ENCODE data around the gene KIF5B. TPM values are rescaled to one million over a fixed set of nuclear protein-coding genes. Genes with fewer than 3 reads are reported as not detected.

Gene KIF5B
- total and polyA plus RNA-seq, 10 of the 15 experiments (the other 5 are each of a cell fraction or from before 2014, with no cell fraction given) = 14.7 to 47.4 (median 33.1) TPM

GRCh38 chr10:32056136-32057035 lies at the start of gene KIF5B (continued):
- TF ChIP-seq LARP7 (IDR thresholded peaks at IDR 0.05) (peak; percentile 79; the same call in 1 of the 2 replicates), ASH2L (IDR thresholded peaks at IDR 0.05; ENCODE audit: borderline replicate concordance, low read depth) (peak; percentile 17; the same call in 1 of the 2 replicates), POLR2AphosphoS5 (IDR thresholded peaks at IDR 0.05; ENCODE audit: low read length) (peak; percentile 96), RAD51 (IDR thresholded peaks at IDR 0.05) (no peak), REST (IDR thresholded peaks at IDR 0.05; ENCODE audit: low read depth, low read length) (0 out of 2 replicates have a peak, but pooled peaks have one; percentile 15), CBFB (IDR thresholded peaks at IDR 0.05; ENCODE audit: low read depth) (0 out of 2 replicates have a peak, but pooled peaks have one; percentile 3), TBL1XR1 (IDR thresholded peaks at IDR 0.05; ENCODE audit: low read depth, low read length) (no peak), NR2C1 (IDR thresholded peaks at IDR 0.05) (peak; percentile 52), ESRRA (IDR thresholded peaks at IDR 0.05; ENCODE audit: low read length) (no peak), JUND (IDR thresholded peaks at IDR 0.05; ENCODE audit: low read depth, low read length) (0 out of 2 replicates have a peak, but pooled peaks have one; percentile 11), MYC (IDR thresholded peaks at IDR 0.05; ENCODE audit: insufficient read depth, insufficient read length, insufficient replicate concordance, low read length, severe bottlenecking) (peak; percentile 8), MTA3 (IDR thresholded peaks at IDR 0.05; ENCODE audit: borderline replicate concordance, low read length) (no peak; the same call in 1 of the 2 replicates), HSF1 (IDR thresholded peaks at IDR 0.05; ENCODE audit: low read depth, low read length) (no peak), CBX5 (IDR thresholded peaks at IDR 0.05; ENCODE audit: low read depth) (peak; percentile 22; the same call in 1 of the 2 replicates), USF2 (IDR thresholded peaks at IDR 0.05; ENCODE audit: borderline replicate concordance, low read depth, low read length) (no peak), ZNF207 (IDR thresholded peaks at IDR 0.05; ENCODE audit: borderline replicate concordance) (no peak; the same call in 1 of the 2 replicates), PAX5 (IDR thresholded peaks at IDR 0.05; ENCODE audit: borderline replicate concordance, low read depth, low read length) (peak; percentile 8; the same call in 1 of the 2 replicates), SMAD5 (IDR thresholded peaks at IDR 0.05; ENCODE audit: low read depth) (peak; percentile 95), SMAD1 (IDR thresholded peaks at IDR 0.05; ENCODE audit: low read depth, partially characterized antibody) (no peak)

Measured in GM12878 (cell line).